B cell (primary cell): ENCODE results near the gene HSBP1L1. TPM values are rescaled to one million over a fixed set of nuclear protein-coding genes. Genes with fewer than 3 reads are reported as not detected.

Source experiments
- ATAC-seq: fragments of 200-7000 bp; cut with Tn5 transposase; one replicate; pipeline ENCODE4 v1.10.0; 2021; ENCODE audit warnings: low read depth, mild to moderate bottlenecking, moderate number of reproducible peaks, moderate library complexity
- CTCF ChIA-PET: fragments of 350-600 bp; sonication (Branson Sonifier 250); formaldehyde crosslinking; loops from one replicate; lab custom pipeline; 2021; ENCODE audit warnings: antibody characterized with exemption, inconsistent platforms; lab: Charles Lee
- POLR2A ChIA-PET: fragments of 350-600 bp; sonication (Branson Sonifier 250); formaldehyde crosslinking; loops from one replicate; lab custom pipeline; 2021; ENCODE audit warnings: antibody characterized with exemption; lab: Charles Lee
- DNase-seq: peaks from one replicate; pipeline ENCODE4 v3.0.0; 2013
- H2AFZ ChIP-seq: 2 replicates; pipeline ENCODE4 v1.6.1; 2012; ENCODE audit warnings: mild to moderate bottlenecking, low read depth, low read length; ENCODE audit not compliant: insufficient read depth, poor library complexity, severe bottlenecking
- H3K27ac ChIP-seq, 2 donors: 1 replicate in 1 of 2; 2 replicates in 1 of 2; pipeline ENCODE4 v1.5.1; 2012 to 2013; ENCODE audit warnings: low read length in 2 of 2, mild to moderate bottlenecking in 2 of 2, moderate library complexity in 1 of 2
- H3K27me3 ChIP-seq, 4 experiments: fragments of 200-600 bp in 1 of 4; sonication (generic) in 1 of 4; replicated peaks in 1 of 4; 1 replicate in 2 of 4; 2 replicates in 2 of 4; pipeline versions ENCODE4 v1.6.1 to v1.7.0; 2013 to 2016; ENCODE audit warnings: low read length in 3 of 4, mild to moderate bottlenecking in 2 of 4, mixed read lengths in 1 of 4, moderate library complexity in 1 of 4; ENCODE audit not compliant: insufficient read depth in 4 of 4, control insufficient read depth in 3 of 4; ENCODE audit errors: control extremely low read depth in 1 of 4
- H3K36me3 ChIP-seq, 2 experiments: replicated peaks in 1 of 2; 1 replicate in 1 of 2; 2 replicates in 1 of 2; pipeline versions ENCODE4 v1.6.1 to v1.7.1; 2013; ENCODE audit warnings: low read length in 1 of 2; ENCODE audit not compliant: insufficient read depth in 2 of 2, control insufficient read depth in 1 of 2; ENCODE audit errors: control extremely low read depth in 1 of 2, extremely low read depth in 1 of 2
- H3K4me1 ChIP-seq, 2 donors: fragments of 200-600 bp in 1 of 2; sonication (generic) in 1 of 2; 1 replicate in 1 of 2; 2 replicates in 1 of 2; pipeline versions ENCODE4 v1.5.1 to v1.6.1; 2013 to 2017; ENCODE audit warnings: low read length in 2 of 2; ENCODE audit not compliant: control insufficient read depth in 2 of 2, insufficient read depth in 2 of 2
- H3K4me2 ChIP-seq: replicated peaks from 2 replicates; pipeline ENCODE3; 2012; ENCODE audit warnings: mild to moderate bottlenecking, low read depth, low read length; ENCODE audit not compliant: poor library complexity, severe bottlenecking
- H3K4me3 ChIP-seq, 5 experiments: fragments of 200-600 bp in 1 of 5; sonication (generic) in 1 of 5; 1 replicate in 3 of 5; 2 replicates in 2 of 5; pipeline versions ENCODE4 v1.5.1 to v1.7.0; 2011 to 2016; ENCODE audit warnings: low read length in 4 of 5, mild to moderate bottlenecking in 4 of 5, low read depth in 2 of 5, control low read depth in 1 of 5, moderate library complexity in 1 of 5; ENCODE audit not compliant: insufficient read depth in 1 of 5; ENCODE audit errors: control extremely low read depth in 1 of 5, extremely low read depth in 1 of 5
- H3K79me2 ChIP-seq: fragments of 200-600 bp; sonication (generic); one replicate; pipeline ENCODE4 v1.6.0; 2016; ENCODE audit warnings: low read length; ENCODE audit not compliant: control insufficient read depth, insufficient read depth
- H3K9ac ChIP-seq: fragments of 200-600 bp; sonication (generic); 2 replicates; pipeline ENCODE4 v1.6.1; 2017; ENCODE audit warnings: mild to moderate bottlenecking, low read length, moderate library complexity
- H3K9me3 ChIP-seq, 3 donors: one replicate each; pipeline versions ENCODE4 v1.6.1 to v1.7.1; 2013; ENCODE audit warnings: low read length in 2 of 3; ENCODE audit not compliant: control insufficient read depth in 2 of 3, insufficient read depth in 1 of 3; ENCODE audit errors: control extremely low read depth in 1 of 3
- H4K20me1 ChIP-seq: 2 replicates; pipeline ENCODE4 v1.6.0; 2012; ENCODE audit warnings: mild to moderate bottlenecking, low read length; ENCODE audit not compliant: insufficient read depth, control insufficient read depth, poor library complexity, severe bottlenecking
- H3K27ac Mint-ChIP-seq: one replicate; pipeline ENCODE4 v1.8.0; 2021; ENCODE audit warnings: mixed read lengths
- H3K27me3 Mint-ChIP-seq: one replicate; pipeline ENCODE4 v1.8.0; 2021; ENCODE audit warnings: mixed read lengths
- H3K4me1 Mint-ChIP-seq: one replicate; pipeline ENCODE4 v1.8.0; 2021; ENCODE audit warnings: mixed read lengths
- H3K4me3 Mint-ChIP-seq: one replicate; pipeline ENCODE4 v1.8.0; 2021; ENCODE audit warnings: mixed read lengths
- H3K9me3 Mint-ChIP-seq: one replicate; pipeline ENCODE4 v1.8.0; 2022; ENCODE audit warnings: mixed read lengths; ENCODE audit not compliant: insufficient read depth
- EZH2 ChIP-seq: IDR thresholded peaks from 2 replicates; pipeline ENCODE4 v1.6.1; 2012; ENCODE audit warnings: borderline replicate concordance, low read depth, mild to moderate bottlenecking, moderate library complexity, low read length; ENCODE audit not compliant: insufficient read depth, poor library complexity, severe bottlenecking
- WGBS: methylation state at CpG from one replicate; pipeline ENCODE4 v1.1.5; 2013; ENCODE audit warnings: missing lambda C conversion rate; ENCODE audit not compliant: insufficient coverage; 5-methylcytosine and 5-hydroxymethylcytosine counted together
- intact Hi-C: fragments of 100-400 bp; cut with micrococcal nuclease; formaldehyde crosslinking; loops from one replicate; pipeline ENCODE4 v1.10.0; 2022
- polyA plus RNA-seq: library from polyadenylated mRNA; depleted of rRNA; stranded (reverse); fragments of >200 nt; gene quantifications from 2 replicates; pipeline ENCODE4 v1.2.3, GENCODE V29; 2012
- total RNA-seq, 2 donors: library from RNA; stranded (reverse); fragments of 120-200 nt in 1 of 2; gene quantifications; 1 replicate in 1 of 2; 2 replicates in 1 of 2; pipeline versions ENCODE4 v1.2.3 to v1.2.4, GENCODE V29; 2013 to 2022
- TF ChIP-seq, protein P1 (sequence below): fragments of 200-600 bp; IDR thresholded peaks from one replicate; pipeline ENCODE4 v1.8.0; 2022; ENCODE audit warnings: antibody characterized with exemption, mild to moderate bottlenecking

The HSBP1L1 gene
- total and polyA plus RNA-seq, 2 donors (not counting 1 experiment from before 2014, with no cell fraction given): 4.6 to 7.2 TPM

DNA sequence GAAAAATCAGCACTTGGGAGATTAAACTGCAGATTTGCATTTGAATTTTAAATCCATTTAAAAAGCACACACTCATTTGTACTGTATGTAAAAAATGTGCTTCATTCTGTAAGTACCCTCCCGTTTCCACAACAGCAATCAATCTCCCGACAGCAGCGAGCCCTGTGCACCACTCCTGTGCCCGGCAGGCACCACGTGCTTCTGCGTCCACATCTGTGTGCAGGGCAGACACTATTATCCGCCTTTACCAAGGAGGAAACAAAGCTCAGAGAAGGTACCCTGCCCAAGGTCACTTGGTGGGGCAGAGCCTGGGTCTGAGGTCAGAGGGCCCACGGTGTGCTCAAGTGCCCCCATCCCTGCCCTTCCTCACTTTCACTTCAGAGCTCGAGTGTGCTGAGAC is 7.5 kb downstream of the HSBP1L1 start:
- Mint-ChIP-seq H3K4me1 (peaks cover 6% of the 10 kb centered on the region), H3K4me3 (no peak overlapping the region), H3K9me3 (no peaks in the 10 kb centered on the region), H3K27me3 (no peaks in the 10 kb centered on the region), H3K27ac (no peak overlapping the region)
- TF ChIP-seq, protein P1, sequence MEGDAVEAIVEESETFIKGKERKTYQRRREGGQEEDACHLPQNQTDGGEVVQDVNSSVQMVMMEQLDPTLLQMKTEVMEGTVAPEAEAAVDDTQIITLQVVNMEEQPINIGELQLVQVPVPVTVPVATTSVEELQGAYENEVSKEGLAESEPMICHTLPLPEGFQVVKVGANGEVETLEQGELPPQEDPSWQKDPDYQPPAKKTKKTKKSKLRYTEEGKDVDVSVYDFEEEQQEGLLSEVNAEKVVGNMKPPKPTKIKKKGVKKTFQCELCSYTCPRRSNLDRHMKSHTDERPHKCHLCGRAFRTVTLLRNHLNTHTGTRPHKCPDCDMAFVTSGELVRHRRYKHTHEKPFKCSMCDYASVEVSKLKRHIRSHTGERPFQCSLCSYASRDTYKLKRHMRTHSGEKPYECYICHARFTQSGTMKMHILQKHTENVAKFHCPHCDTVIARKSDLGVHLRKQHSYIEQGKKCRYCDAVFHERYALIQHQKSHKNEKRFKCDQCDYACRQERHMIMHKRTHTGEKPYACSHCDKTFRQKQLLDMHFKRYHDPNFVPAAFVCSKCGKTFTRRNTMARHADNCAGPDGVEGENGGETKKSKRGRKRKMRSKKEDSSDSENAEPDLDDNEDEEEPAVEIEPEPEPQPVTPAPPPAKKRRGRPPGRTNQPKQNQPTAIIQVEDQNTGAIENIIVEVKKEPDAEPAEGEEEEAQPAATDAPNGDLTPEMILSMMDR: no peak
- no peak for TF ChIP-seq EZH2
- ChIA-PET POLR2A (no interaction called here), CTCF (no interaction called here)
- peaks cover 55% of the 10 kb centered on the region for H4K20me1 ChIP-seq
- H3K4me1 ChIP-seq: no peaks in the 10 kb centered on the region
- H3K36me3 ChIP-seq: peaks cover 0 to 41% of the 10 kb centered on the region in 2 experiments
- 89% methylated on average over 7 of the region's 9 CpGs for WGBS
- no peak overlapping the region for H3K27ac ChIP-seq
- ATAC-seq (no peak), DNase-seq (no peak)
- H3K9ac ChIP-seq: no peak overlapping the region
- H3K4me2 ChIP-seq: no peak overlapping the region
- peaks cover 24% of the 10 kb centered on the region for H3K79me2 ChIP-seq
- no peak overlapping the region for H3K4me3 ChIP-seq
- intact Hi-C loops: no loop called here
- H3K27me3 ChIP-seq: no peaks in the 10 kb centered on the region
- no peak overlapping the region for H2AFZ ChIP-seq
- no peaks in the 10 kb centered on the region for H3K9me3 ChIP-seq

- intact Hi-C loops: no loop called here
- WGBS: 90% methylated on average over 1 of the region's 3 CpGs
- DNase-seq (no peak), ATAC-seq (no peak)
- no peak overlapping the region for H3K27ac ChIP-seq
- H3K4me3 Mint-ChIP-seq: no peak overlapping the region
- H4K20me1 ChIP-seq: peaks cover 63% of the 10 kb centered on the region
- ChIA-PET POLR2A (no interaction called here), CTCF (no interaction called here)
- H3K4me1 Mint-ChIP-seq: peaks cover 5% of the 10 kb centered on the region
- H3K4me3 ChIP-seq: no peak overlapping the region
- no peak overlapping the region for H2AFZ ChIP-seq
- no peaks in the 10 kb centered on the region for H3K27me3 ChIP-seq
- no peaks in the 10 kb centered on the region for H3K4me1 ChIP-seq
- H3K4me2 ChIP-seq: no peak overlapping the region
- H3K9ac ChIP-seq: no peak overlapping the region
- H3K9me3 Mint-ChIP-seq: no peaks in the 10 kb centered on the region
- H3K79me2 ChIP-seq: peaks cover 32% of the 10 kb centered on the region
- no peaks in the 10 kb centered on the region for H3K9me3 ChIP-seq
- H3K27ac Mint-ChIP-seq: no peak overlapping the region
- H3K27me3 Mint-ChIP-seq: no peaks in the 10 kb centered on the region
- TF ChIP-seq, protein P1: no peak
- TF ChIP-seq EZH2: no peak
- H3K36me3 ChIP-seq: peaks cover 0 to 42% of the 10 kb centered on the region in 2 experiments
These were observed 8.3 kb downstream of the HSBP1L1 start for GRCh38 chr18:79972720-79973119.
